Vagina (tissue), 2 donors: ENCODE data around the gene HNRNPC.
"Not testable (repeated sequence)": the region's sequence is repeated elsewhere in the genome, so short reads cannot be mapped to it uniquely, and the experiment has no call there.

Experiments
- POLR2A ChIP-seq, 2 donors: fragments of 450-650 bp; IDR thresholded peaks; one replicate each; pipeline ENCODE4 v1.6.1; 2017; ENCODE audit warnings: antibody characterized with exemption in 2 of 2, mild to moderate bottlenecking in 2 of 2, moderate library complexity in 2 of 2
- POLR2AphosphoS5 ChIP-seq, 2 donors: sonication (generic); formaldehyde crosslinking; IDR thresholded peaks; one replicate each; pipeline ENCODE4 v1.9.0; 2017; ENCODE audit warnings: antibody characterized with exemption in 2 of 2, mild to moderate bottlenecking in 2 of 2, low read depth in 1 of 2; ENCODE audit not compliant: insufficient read depth in 1 of 2

DNA sequence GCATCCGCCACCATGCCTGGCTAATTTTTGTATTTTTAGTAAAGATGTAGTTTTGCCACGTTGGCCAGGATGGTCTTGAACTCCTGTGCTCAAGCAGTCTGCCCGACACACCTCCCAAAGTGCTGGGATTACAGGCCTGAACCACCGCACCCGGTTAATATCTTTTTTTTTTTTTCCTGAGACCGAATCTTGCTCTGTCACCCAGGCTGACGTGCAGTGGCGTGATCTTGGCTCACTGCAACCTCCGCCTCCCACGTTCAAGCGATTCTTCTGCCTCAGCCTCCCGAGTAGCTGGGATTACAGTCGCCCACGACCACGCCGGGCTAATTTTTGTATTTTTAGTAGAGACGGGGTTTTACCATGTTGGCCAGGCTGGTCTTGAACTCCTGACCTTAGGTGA is 3.4 kb upstream of the HNRNPC start:
- not testable (repeated sequence) for TF ChIP-seq POLR2A (IDR thresholded peaks at IDR 0.05); POLR2AphosphoS5 (IDR thresholded peaks at IDR 0.05; ENCODE audit: insufficient read depth in 1 of 2, low read depth in 1 of 2)
